ENCODE results near the gene BHLHA15.
"Not testable (repeated sequence)": the region's sequence is repeated elsewhere in the genome, so short reads cannot be mapped to it uniquely, and the experiment has no call there.

The BHLHA15 gene

DNA sequence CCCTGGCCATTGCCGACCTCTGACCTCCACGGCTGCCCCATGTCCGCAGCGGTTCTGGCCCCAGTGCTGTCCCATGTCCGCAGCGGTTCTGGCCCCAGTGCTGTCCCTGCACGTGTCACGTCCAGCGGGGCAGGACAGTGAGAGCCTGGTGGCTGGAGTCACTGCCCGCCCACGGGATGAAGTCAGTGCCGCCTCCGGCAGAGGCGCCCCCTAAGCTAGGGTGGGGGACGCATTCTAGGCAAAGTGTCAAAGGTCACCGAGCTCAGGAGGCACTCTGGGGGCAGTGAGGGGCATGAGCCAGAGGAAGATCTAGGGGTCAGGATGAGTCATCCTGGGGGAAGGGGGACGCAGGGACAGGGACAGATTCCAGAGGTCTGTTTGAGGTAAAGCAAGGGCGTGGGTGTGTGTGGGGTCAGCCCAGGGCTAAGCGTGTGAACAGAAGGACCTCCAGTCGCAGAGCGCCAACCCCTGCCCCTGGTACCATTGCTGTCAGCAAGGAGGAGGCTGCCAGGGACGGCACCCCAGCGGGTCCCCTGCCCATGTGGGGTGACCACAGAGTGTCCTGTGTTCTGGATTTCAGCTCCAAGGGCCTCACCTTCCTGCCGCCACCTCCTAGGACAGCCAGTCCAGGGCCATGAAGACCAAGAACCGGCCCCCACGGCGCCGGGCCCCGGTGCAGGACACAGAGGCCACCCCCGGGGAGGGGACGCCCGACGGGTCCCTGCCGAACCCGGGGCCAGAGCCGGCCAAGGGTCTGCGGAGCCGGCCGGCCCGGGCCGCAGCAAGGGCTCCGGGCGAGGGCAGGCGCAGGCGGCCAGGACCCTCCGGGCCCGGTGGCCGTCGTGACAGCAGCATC, 665 bp downstream of the BHLHA15 start:
- DNase-seq, result no peak

- no peak for DNase-seq
Observed at GRCh38 chr7:98212532-98213041, 1.3 kb downstream of the BHLHA15 start.

DNA sequence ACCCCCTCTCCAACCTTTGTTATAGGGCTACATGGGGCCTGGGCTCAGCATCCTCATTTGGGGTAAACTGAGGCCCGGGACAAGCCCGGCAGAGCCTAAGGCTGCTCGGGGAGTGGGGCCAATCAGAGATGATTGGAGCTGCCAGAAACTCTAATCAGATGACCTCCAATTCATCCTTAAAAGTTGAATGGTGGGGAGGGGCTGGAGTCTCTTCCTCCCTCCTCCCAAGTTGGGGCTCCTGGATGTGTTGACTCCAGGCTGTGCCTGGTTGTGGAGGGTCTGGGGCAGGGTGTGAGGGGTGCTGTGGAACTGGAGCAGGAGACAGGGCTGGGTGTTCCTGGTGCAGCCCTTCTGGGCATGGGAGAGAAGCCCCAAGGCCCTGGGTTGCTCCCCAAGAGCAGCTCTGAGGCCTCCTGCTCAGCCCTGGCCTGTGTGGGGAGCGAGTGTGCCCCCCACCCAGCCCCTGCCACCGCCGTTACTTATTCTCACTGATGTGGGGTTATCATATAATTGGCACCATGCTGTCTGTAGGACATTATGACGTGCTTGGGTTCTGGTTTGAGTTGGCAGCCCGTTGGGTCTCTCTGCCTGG, 2.2 kb downstream of the BHLHA15 start:
- no peak for DNase-seq

DNA sequence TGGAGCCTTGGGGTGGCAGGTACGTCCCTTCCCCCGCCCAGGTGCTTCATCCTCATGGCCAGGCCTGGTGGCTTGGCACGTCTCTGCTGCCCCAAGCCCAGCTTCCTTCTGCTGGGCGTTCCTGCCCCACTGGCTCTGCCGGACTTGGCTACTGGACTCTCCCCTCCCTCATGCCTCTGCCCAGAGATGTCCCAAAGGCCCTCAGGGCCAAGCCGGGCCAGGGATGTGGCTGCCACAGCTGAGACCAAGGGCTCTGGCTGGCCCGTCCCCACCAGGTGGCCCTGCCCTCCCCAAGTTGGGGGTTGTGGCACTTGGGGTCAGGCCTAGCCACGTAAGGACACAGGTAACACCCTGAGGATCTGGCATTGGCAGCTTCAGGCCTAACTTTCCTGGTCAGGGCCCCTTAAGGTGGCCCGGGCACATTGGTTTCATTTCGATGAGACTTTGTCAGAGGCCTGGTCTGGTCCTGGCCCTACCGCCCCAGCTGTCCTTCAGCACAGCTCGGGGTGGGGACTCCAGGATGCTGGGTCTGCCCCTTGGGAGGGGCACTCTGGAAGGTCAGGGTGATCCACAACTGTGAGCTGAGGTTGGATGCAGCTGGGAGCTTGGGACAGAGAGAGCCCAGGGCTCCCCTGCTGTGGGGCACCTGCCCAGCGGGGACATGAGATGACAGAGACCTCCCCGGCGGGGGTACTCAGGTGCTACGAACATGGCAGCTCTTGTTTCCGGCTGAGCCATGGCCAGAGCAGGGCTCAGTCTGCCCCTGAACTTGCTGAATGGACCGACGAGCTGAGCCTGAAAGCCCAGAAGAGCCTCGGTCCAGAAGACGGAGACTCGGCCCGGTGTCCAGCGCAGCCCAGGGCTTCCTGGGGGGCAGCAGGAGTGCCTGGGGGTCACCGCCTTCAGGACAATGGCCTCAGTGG, 2.9 kb downstream of the BHLHA15 start:
- DNase-seq, result no peak

- DNase-seq, result no peak
Observed at GRCh38 chr7:98214811-98215321, 3.6 kb downstream of the BHLHA15 start.

- no peak for DNase-seq
Observed at GRCh38 chr7:98215561-98216495, 4.6 kb downstream of the BHLHA15 start.

- DNase-seq, result no peak
Observed at GRCh38 chr7:98216941-98217622, 5.8 kb downstream of the BHLHA15 start.

GRCh38 chr7:98217623-98218582, 6.7 kb downstream of the BHLHA15 start:
- DNase-seq, result no peak

- DNase-seq, result not testable (repeated sequence)
Observed at GRCh38 chr7:98219382-98219781, 8.1 kb downstream of the BHLHA15 start.

DNA sequence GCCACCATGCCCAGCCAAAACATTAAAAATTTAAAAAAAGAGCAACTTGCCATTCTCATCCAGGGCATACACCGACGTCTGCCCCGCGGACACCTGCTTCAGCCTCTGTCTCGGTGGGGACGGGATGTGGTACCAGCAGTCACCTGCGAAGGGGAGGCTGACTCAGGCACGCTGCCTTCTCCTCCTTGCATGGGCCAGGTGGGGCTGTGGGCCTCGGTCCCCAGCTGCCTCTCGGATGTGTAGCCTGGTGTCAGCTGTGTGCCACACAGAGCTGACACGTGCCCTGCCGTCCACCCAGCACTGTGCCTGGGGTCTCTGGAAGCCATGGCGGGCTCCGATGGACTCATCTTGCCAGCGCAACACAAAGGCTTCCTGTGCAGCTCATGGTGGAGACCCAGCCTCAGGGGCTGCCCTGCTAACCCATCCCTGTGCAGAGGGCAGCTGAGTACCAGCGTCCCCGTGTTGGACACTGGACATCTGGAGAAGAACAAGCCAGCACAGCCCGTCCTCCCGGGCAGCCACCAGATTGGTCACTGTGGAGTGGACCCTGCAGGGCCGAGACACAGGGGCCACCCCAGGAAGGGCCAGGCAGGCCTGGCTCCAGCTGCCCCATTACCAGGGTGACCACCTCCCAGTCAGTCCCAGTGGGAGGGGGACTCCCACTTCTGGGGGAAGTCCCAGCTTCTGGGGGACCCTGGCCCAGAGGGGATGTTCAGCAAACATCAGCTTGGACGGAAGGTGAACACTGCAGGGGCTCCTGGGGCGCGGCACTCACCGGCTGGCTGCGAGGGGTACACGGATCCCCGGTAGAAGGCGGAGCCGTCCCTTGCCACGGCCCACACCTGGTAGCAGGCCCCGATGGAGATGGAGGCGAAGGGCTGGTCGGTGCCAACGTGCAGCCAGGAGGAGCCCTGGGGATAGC, 10.6 kb downstream of the BHLHA15 start:
- no peak for DNase-seq

- DNase-seq, result no peak
Observed at GRCh38 chr7:98222533-98223195, 11.4 kb downstream of the BHLHA15 start.

- no peak for DNase-seq
Observed at GRCh38 chr7:98223351-98223897, 12.2 kb downstream of the BHLHA15 start.

GRCh38 chr7:98223898-98224700, 12.9 kb downstream of the BHLHA15 start:
- no peak for DNase-seq

- no peak for DNase-seq
Observed at GRCh38 chr7:98224701-98225181, 13.5 kb downstream of the BHLHA15 start.

- no peak for DNase-seq
Observed at GRCh38 chr7:98225913-98226614, 14.8 kb downstream of the BHLHA15 start.

DNA sequence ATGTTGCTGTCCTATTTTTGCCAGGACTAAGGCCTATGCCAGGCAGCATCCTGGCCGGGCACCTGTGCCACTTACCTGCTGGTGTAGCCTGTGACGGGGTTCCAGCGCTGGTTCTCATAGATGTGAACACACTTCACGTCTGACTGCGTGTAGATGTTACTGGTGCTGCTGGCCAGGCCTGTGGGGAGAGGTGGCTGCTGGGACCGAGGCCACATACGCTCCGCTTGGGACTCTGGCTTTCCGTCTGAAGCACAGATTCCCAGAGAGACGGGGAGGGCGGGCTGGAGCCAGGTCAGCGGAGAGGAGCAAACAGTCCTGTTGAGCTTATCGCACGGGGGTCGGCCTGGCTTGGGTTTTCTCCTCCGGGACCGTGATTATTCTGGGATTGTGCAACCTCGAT, 16.7 kb downstream of the BHLHA15 start:
- no peak for DNase-seq

Data from NCI-H1048 (cell line).